H9 (cell line): ENCODE data around the gene RAB3GAP2. TPM values are rescaled to one million over a fixed set of nuclear protein-coding genes. Genes with fewer than 3 reads are reported as not detected.

ENCODE experiments used
- DNase-seq: peaks from one replicate; pipeline ENCODE4 v3.0.0-alpha.2; 2017
- H2AFZ ChIP-seq: one replicate; pipeline ENCODE4 v1.6.1; 2013; ENCODE audit warnings: mild to moderate bottlenecking, low read length, control low read depth, moderate library complexity
- H2AK5ac ChIP-seq: 2 replicates; pipeline ENCODE4 v1.6.1; 2013; ENCODE audit warnings: low read length, control low read depth, mixed read lengths; ENCODE audit not compliant: insufficient read length
- H2BK120ac ChIP-seq: one replicate; pipeline ENCODE4 v1.6.1; 2013; ENCODE audit warnings: low read depth, mild to moderate bottlenecking, low read length, control low read depth, inconsistent platforms; ENCODE audit not compliant: poor library complexity, severe bottlenecking
- H2BK12ac ChIP-seq: 2 replicates; pipeline ENCODE4 v1.6.1; 2013; ENCODE audit warnings: low read length, control low read depth, mixed read lengths, low read depth; ENCODE audit not compliant: insufficient read length
- H2BK15ac ChIP-seq: 2 replicates; pipeline ENCODE4 v1.6.1; 2013; ENCODE audit warnings: low read depth, low read length, control low read depth
- H2BK20ac ChIP-seq: one replicate; pipeline ENCODE4 v1.6.1; 2013; ENCODE audit warnings: low read depth, mild to moderate bottlenecking, low read length, control low read depth, inconsistent platforms; ENCODE audit not compliant: poor library complexity, severe bottlenecking
- H2BK5ac ChIP-seq: 2 replicates; pipeline ENCODE4 v1.6.1; 2013; ENCODE audit warnings: low read length, control low read depth, mixed read lengths; ENCODE audit not compliant: insufficient read length
- H3K14ac ChIP-seq: 2 replicates; pipeline ENCODE4 v1.6.1; 2013; ENCODE audit warnings: low read length, control low read depth; ENCODE audit not compliant: insufficient read depth
- H3K18ac ChIP-seq: 2 replicates; pipeline ENCODE4 v1.6.1; 2013; ENCODE audit warnings: low read depth, mild to moderate bottlenecking, mixed read lengths, low read length, control low read depth; ENCODE audit not compliant: insufficient read length
- H3K23ac ChIP-seq: 2 replicates; pipeline ENCODE4 v1.6.1; 2013; ENCODE audit warnings: low read length, control low read depth, mixed read lengths, low read depth; ENCODE audit not compliant: insufficient read length
- H3K23me2 ChIP-seq: 2 replicates; pipeline ENCODE4 v1.6.1; 2013; ENCODE audit warnings: low read depth, mild to moderate bottlenecking, mixed read lengths, low read length, control low read depth; ENCODE audit not compliant: insufficient read length, poor library complexity, severe bottlenecking
- H3K27ac ChIP-seq: 2 replicates; pipeline ENCODE4 v1.5.1; 2013; ENCODE audit warnings: low read length, control low read depth, mixed read lengths, low read depth; ENCODE audit not compliant: insufficient read length
- H3K27me3 ChIP-seq: 2 replicates; pipeline ENCODE4 v1.6.1; 2013; ENCODE audit warnings: low read length, control low read depth, inconsistent platforms; ENCODE audit not compliant: insufficient read depth
- H3K4ac ChIP-seq: 2 replicates; pipeline ENCODE4 v1.6.1; 2013; ENCODE audit warnings: low read depth, mild to moderate bottlenecking, control low read depth, inconsistent platforms, low read length, moderate library complexity
- H3K4me1 ChIP-seq: 2 replicates; pipeline ENCODE4 v1.6.1; 2013; ENCODE audit warnings: low read length, control low read depth, inconsistent platforms; ENCODE audit not compliant: insufficient read depth
- H3K4me2 ChIP-seq: 2 replicates; pipeline ENCODE4 v1.6.1; 2013; ENCODE audit warnings: low read length, control low read depth, mixed read lengths; ENCODE audit not compliant: insufficient read length, insufficient read depth
- H3K56ac ChIP-seq: 2 replicates; pipeline ENCODE4 v1.6.1; 2013; ENCODE audit warnings: low read depth, mild to moderate bottlenecking, mixed read lengths, low read length, control low read depth; ENCODE audit not compliant: insufficient read length
- H3K79me1 ChIP-seq: 2 replicates; pipeline ENCODE4 v1.6.1; 2013; ENCODE audit warnings: low read depth, mild to moderate bottlenecking, moderate library complexity, low read length, control low read depth, inconsistent platforms; ENCODE audit not compliant: insufficient read depth, poor library complexity, severe bottlenecking
- H3K79me2 ChIP-seq: 2 replicates; pipeline ENCODE4 v1.6.1; 2013; ENCODE audit warnings: low read length, control low read depth, inconsistent platforms; ENCODE audit not compliant: insufficient read depth
- H3K9ac ChIP-seq: 2 replicates; pipeline ENCODE4 v1.6.1; 2013; ENCODE audit warnings: low read length, control low read depth, mixed read lengths; ENCODE audit not compliant: insufficient read length; ENCODE audit errors: extremely low read depth
- H3K9me3 ChIP-seq: one replicate; pipeline ENCODE4 v1.6.1; 2013; ENCODE audit warnings: low read depth, low read length, inconsistent platforms; ENCODE audit not compliant: control insufficient read depth
- H3T11ph ChIP-seq: one replicate; pipeline ENCODE4 v1.6.1; 2013; ENCODE audit warnings: mild to moderate bottlenecking, low read length, control low read depth, inconsistent platforms
- H4K20me1 ChIP-seq: one replicate; pipeline ENCODE4 v1.6.1; 2013; ENCODE audit not compliant: control insufficient read depth, insufficient read length, insufficient read depth
- H4K5ac ChIP-seq: 2 replicates; pipeline ENCODE4 v1.6.1; 2013; ENCODE audit warnings: low read depth, mild to moderate bottlenecking, mixed read lengths, low read length, control low read depth; ENCODE audit not compliant: insufficient read length
- H4K8ac ChIP-seq: replicated peaks from 2 replicates; pipeline ENCODE4 v1.6.1; 2013; ENCODE audit warnings: low read length, control low read depth, mixed read lengths, low read depth; ENCODE audit not compliant: insufficient read length
- H4K91ac ChIP-seq: 2 replicates; pipeline ENCODE4 v1.6.1; 2013; ENCODE audit warnings: low read depth, mild to moderate bottlenecking, moderate library complexity, mixed read lengths, low read length, control low read depth; ENCODE audit not compliant: insufficient read length
- H3K27ac Mint-ChIP-seq, 3 experiments: 2 replicates in 2 of 3; 3 replicates in 1 of 3; pipeline ENCODE4 v1.8.0; 2020 to 2021; ENCODE audit warnings: mixed read lengths in 3 of 3, mild to moderate bottlenecking in 1 of 3, moderate library complexity in 1 of 3
- H3K27me3 Mint-ChIP-seq: 2 replicates; pipeline ENCODE4 v1.8.0; 2021; ENCODE audit warnings: low read depth, mild to moderate bottlenecking, moderate library complexity, mixed read lengths
- H3K36me3 Mint-ChIP-seq, 3 experiments: 2 replicates in 2 of 3; 3 replicates in 1 of 3; pipeline ENCODE4 v1.8.0; 2020 to 2021; ENCODE audit warnings: low read depth in 3 of 3, mixed read lengths in 3 of 3; ENCODE audit not compliant: insufficient read depth in 1 of 3
- H3K4me1 Mint-ChIP-seq, 2 experiments: 2 replicates each; pipeline ENCODE4 v1.8.0; 2020; ENCODE audit warnings: mixed read lengths in 2 of 2
- H3K4me3 Mint-ChIP-seq, 2 experiments: 2 replicates in 1 of 2; 3 replicates in 1 of 2; pipeline ENCODE4 v1.8.0; 2020 to 2021; ENCODE audit warnings: mild to moderate bottlenecking in 2 of 2, mixed read lengths in 2 of 2, moderate library complexity in 1 of 2
- H3K9me3 Mint-ChIP-seq, 2 experiments: 2 replicates in 1 of 2; 3 replicates in 1 of 2; pipeline ENCODE4 v1.8.0; 2020; ENCODE audit warnings: mild to moderate bottlenecking in 2 of 2, mixed read lengths in 2 of 2, moderate library complexity in 1 of 2
- CTCF ChIP-seq: fragments of 200-600 bp; sonication (generic); conservative IDR thresholded peaks from 3 replicates; pipeline ENCODE4 v1.8.0; 2021; ENCODE audit warnings: antibody characterized with exemption, mild to moderate bottlenecking
- WGBS: extraction: QIAGEN DNeasy Blood & Tissue Kit; methylation state at CpG from one replicate; pipeline ENCODE4 v1.1.7; 2013; ENCODE audit warnings: missing lambda C conversion rate, low lambda C conversion rate, mixed read lengths; ENCODE audit not compliant: insufficient read length; ENCODE audit errors: extremely low coverage; 5-methylcytosine and 5-hydroxymethylcytosine counted together
- total RNA-seq: library from RNA; stranded (reverse); gene quantifications from 2 replicates; pipeline ENCODE4 v1.2.1, GENCODE V29; 2021

The RAB3GAP2 gene
- total RNA-seq, 1 experiment from 2014 or later = 48.3 TPM

GRCh38 chr1:220280249-220280648 lies 8.0 kb upstream of the RAB3GAP2 start:
- Histone ChIP-seq H2BK20ac (no peak overlapping the region), H3K14ac (no peak overlapping the region), H3K9me3 (no peaks in the 10 kb centered on the region), H4K91ac (no peak overlapping the region), H3K4ac (no peak overlapping the region), H2AK5ac (no peak overlapping the region), H4K8ac (no peak overlapping the region), H2AFZ (no peak overlapping the region), H4K20me1 (no peaks in the 10 kb centered on the region), H4K5ac (no peak overlapping the region), H2BK5ac (no peak overlapping the region), H2BK12ac (no peak overlapping the region), H3K79me1 (no peaks in the 10 kb centered on the region), H3K4me1 (no peaks in the 10 kb centered on the region), H3K23me2 (no peaks in the 10 kb centered on the region), H2BK120ac (no peak overlapping the region), H2BK15ac (no peak overlapping the region), H3K9ac (no peak overlapping the region), H3K27me3 (no peaks in the 10 kb centered on the region), H3K23ac (no peak overlapping the region), H3K79me2 (no peaks in the 10 kb centered on the region), H3T11ph (no peak overlapping the region), H3K56ac (no peak overlapping the region), H3K4me2 (no peak overlapping the region), H3K27ac (no peak overlapping the region), H3K18ac (no peak overlapping the region)
- H3K27me3 Mint-ChIP-seq = no peaks in the 10 kb centered on the region
- no peak overlapping the region for H3K27ac Mint-ChIP-seq
- H3K4me3 Mint-ChIP-seq = no peak overlapping the region
- H3K36me3 Mint-ChIP-seq = no peaks in the 10 kb centered on the region
- no peaks in the 10 kb centered on the region for H3K9me3 Mint-ChIP-seq
- no peak for TF ChIP-seq CTCF
- H3K4me1 Mint-ChIP-seq = peaks cover 0 to 1% of the 10 kb centered on the region in 2 experiments; a peak in 2 of 4 replicates
- WGBS = no CpG with 5 or more reads among the region's 3 CpGs
- DNase-seq = no peak
